Sigmoid colon (tissue), 3 donors: ENCODE measurements around the gene ARHGAP30.
A peak's percentile ranks its signal among the peaks of the same experiment; 100 is the strongest.

Source experiments
- POLR2A ChIP-seq, 2 donors: fragments of 450-650 bp; IDR thresholded peaks; one replicate each; pipeline ENCODE4 v1.6.1; 2016; ENCODE audit warnings: antibody characterized with exemption in 2 of 2, mild to moderate bottlenecking in 2 of 2, moderate library complexity in 2 of 2
- TF ChIP-seq, protein P1 (sequence below), 4 experiments: fragments of 450-650 bp in 3 of 4; fragments of 200-600 bp in 1 of 4; IDR thresholded peaks; one replicate each; pipeline ENCODE4 v1.5.1; 2016 to 2019; ENCODE audit warnings: antibody characterized with exemption in 4 of 4, mild to moderate bottlenecking in 3 of 4, moderate library complexity in 2 of 4

DNA sequence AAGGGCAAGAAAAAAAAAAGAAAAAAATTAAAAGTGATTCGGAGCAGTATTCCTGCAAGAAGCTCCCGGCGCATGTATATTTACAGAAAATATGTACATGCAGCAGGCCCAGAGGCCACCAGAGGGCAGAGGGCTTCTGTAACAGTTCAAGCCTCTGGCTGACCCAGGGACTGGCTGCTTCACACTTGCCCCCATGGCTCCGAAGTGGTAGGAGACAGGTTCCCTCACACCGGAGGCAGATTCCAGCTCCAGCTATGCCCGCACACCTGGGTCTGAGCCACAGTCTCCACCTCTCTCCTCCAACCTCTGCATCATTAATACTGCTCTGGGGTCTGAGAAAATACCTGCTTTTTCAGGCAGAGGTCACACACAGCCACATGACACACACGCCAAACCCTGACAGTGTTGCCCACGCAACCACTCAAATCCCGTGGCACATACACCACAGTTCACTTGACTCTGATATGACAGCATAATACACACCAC lies 2.2 kb upstream of the ARHGAP30 start:
- TF ChIP-seq POLR2A (IDR thresholded peaks at IDR 0.05): no peak
- TF ChIP-seq, protein P1, sequence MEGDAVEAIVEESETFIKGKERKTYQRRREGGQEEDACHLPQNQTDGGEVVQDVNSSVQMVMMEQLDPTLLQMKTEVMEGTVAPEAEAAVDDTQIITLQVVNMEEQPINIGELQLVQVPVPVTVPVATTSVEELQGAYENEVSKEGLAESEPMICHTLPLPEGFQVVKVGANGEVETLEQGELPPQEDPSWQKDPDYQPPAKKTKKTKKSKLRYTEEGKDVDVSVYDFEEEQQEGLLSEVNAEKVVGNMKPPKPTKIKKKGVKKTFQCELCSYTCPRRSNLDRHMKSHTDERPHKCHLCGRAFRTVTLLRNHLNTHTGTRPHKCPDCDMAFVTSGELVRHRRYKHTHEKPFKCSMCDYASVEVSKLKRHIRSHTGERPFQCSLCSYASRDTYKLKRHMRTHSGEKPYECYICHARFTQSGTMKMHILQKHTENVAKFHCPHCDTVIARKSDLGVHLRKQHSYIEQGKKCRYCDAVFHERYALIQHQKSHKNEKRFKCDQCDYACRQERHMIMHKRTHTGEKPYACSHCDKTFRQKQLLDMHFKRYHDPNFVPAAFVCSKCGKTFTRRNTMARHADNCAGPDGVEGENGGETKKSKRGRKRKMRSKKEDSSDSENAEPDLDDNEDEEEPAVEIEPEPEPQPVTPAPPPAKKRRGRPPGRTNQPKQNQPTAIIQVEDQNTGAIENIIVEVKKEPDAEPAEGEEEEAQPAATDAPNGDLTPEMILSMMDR (IDR thresholded peaks at IDR 0.05): peak in 2 of 4 experiments; percentile 13 to 15
